Stimulated activated CD4-positive, alpha-beta T cell treated with anti-CD3 and anti-CD28 coated beads, Interleukin-4, amount 100 ng/mL, for 4 hours (primary cell): ENCODE results near the gene RPL27.
A peak's percentile ranks its signal among the peaks of the same experiment; 100 is the strongest.
"Not testable (repeated sequence)": the region's sequence is repeated elsewhere in the genome, so short reads cannot be mapped to it uniquely, and the experiment has no call there.

ENCODE experiments used
- DNase-seq, 2 experiments: peaks; one replicate each; pipeline ENCODE4 v3.0.0-alpha.2; 2020

RPL27 gene

GRCh38 chr17:42997390-42997983 lies 732 bp upstream of the RPL27 start:
- DNase-seq = no peak

GRCh38 chr17:42999003-42999525 lies 845 bp downstream of the RPL27 start:
- DNase-seq = no peak

GRCh38 chr17:43000894-43001293 lies 2.7 kb downstream of the RPL27 start:
- not testable (repeated sequence) for DNase-seq

- DNase-seq = no peak
Measured at GRCh38 chr17:43003542-43004172, 5.4 kb downstream of the RPL27 start.

GRCh38 chr17:43006639-43007551 lies 8.7 kb downstream of the RPL27 start, which contains the start of gene IFI35:
Gene IFI35 (plus strand): TSS chr17:43006784. CDS start chr17:43006948, 164 bp downstream.
- peak; percentile 79 to 90 for DNase-seq

- DNase-seq = no peak
Measured at GRCh38 chr17:43010667-43011308, 12.6 kb downstream of the RPL27 start.

GRCh38 chr17:43011728-43012472 lies 13.7 kb downstream of the RPL27 start:
- DNase-seq = no peak

GRCh38 chr17:43013296-43013695 lies 15.1 kb downstream of the RPL27 start:
- DNase-seq = no peak

- no peak for DNase-seq
Measured at GRCh38 chr17:43014020-43014648, 15.9 kb downstream of the RPL27 start.

GRCh38 chr17:43014649-43015542 lies 16.7 kb downstream of the RPL27 start:
- no peak for DNase-seq

GRCh38 chr17:43015579-43015978 lies 17.4 kb downstream of the RPL27 start:
- DNase-seq = no peak

GRCh38 chr17:43016216-43016615 lies 18.0 kb downstream of the RPL27 start:
- DNase-seq = no peak

- DNase-seq = no peak
Measured at GRCh38 chr17:43018008-43018853, 20.0 kb downstream of the RPL27 start.

GRCh38 chr17:43018932-43019331 lies 20.7 kb downstream of the RPL27 start:
- DNase-seq = no peak

- no peak for DNase-seq
Measured at GRCh38 chr17:43019418-43019817, 21.2 kb downstream of the RPL27 start.

- no peak for DNase-seq
Measured at GRCh38 chr17:43020030-43020621, 21.9 kb downstream of the RPL27 start.

- DNase-seq = peak; percentile 19 to 35
Measured at GRCh38 chr17:43020789-43021740, 22.8 kb downstream of the RPL27 start.
